Activated CD4-positive, CD25-positive, alpha-beta regulatory T cell treated with anti-CD3 and anti-CD28 coated beads, Interleukin-2, amount 50 U/mL, for 16 hours (primary cell): ENCODE data around the gene PIEZO2.
"Not testable (repeated sequence)": the region's sequence is repeated elsewhere in the genome, so short reads cannot be mapped to it uniquely, and the experiment has no call there.

Experiments used
- DNase-seq: peaks from one replicate; pipeline ENCODE4 v3.0.0-alpha.2; 2020; ENCODE audit warnings: low read depth, low spot score

PIEZO2 gene

DNA sequence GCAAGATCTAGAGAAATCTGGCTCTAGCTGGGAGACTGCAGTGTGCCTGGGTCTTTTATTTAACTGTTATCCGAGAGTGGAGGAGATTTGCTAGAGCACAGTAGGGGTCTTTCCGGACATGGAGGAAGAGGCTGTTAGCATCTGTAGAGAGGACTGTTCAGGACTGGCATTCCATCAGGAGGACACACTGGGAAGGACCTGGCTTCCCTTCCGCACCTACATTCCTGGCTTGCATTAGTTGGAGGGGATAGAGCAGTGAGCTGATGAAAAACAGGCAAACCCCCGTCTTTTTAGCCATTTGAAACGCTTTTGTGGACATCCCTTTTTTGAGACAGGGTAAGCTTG is 874 bp upstream of the PIEZO2 start:
- no peak for DNase-seq

- DNase-seq, result no peak
These were observed 509 bp downstream of the PIEZO2 start for GRCh38 chr18:11148680-11149440.

DNA sequence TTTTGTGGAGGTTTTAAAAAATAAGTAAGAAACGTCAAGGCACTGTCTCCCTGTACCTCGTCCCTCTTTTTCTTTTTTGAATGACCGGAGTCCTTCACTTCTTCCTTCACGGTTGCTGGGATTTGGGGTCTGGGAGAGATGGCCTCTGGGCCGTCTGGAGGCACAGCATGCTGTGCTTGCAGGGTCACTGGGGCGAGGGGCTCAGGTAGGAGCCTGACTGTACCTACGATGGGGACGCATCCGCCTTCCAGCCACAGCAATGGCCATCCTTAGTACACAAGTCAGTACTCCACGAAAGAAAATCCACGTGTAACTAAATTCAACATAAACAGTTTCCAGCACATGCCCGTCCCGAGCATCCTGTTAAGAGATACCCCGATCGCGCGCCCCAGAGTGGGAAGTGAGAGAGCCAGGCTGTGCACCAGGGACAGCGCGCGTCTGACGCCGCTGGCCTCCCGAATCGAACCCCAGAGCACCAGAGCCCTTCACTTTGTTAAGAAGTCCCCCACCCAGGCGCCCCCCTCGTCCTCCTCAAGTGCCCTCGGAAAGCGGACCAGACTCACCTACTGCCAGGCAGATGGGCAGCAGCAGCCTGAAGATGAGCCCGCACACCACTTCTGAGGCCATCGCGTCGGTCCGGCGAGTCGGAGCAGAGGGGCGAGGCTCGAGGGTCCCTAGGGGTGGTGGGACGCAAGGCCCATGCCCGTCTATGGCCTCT is 1.2 kb downstream of the PIEZO2 start:
- no peak for DNase-seq

GRCh38 chr18:11147371-11147951 is 1.9 kb downstream of the PIEZO2 start:
- no peak for DNase-seq

DNA sequence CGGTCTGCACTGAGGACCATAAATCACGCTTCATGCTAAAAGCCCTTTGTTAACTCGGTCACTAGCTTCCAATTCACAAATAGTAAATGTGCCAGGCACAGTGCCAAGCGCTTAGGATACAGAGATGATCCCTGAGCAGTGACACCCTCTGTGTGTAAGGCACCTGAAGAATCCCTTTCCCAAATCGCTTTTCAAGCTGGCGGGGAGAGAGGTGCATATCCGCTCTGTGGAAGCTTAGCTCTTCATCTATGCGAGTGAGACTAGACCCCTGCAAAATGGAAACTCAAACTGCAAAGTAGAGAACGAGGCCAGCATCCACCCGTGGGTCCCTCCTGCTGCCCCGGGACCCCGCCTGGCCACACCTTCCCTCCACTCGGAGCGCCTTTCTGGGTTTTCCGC is 2.4 kb downstream of the PIEZO2 start:
- DNase-seq, result no peak

- DNase-seq, result no peak
These were observed 3.0 kb downstream of the PIEZO2 start for GRCh38 chr18:11146238-11146946.

GRCh38 chr18:11145413-11146191 is 3.8 kb downstream of the PIEZO2 start:
- DNase-seq, result no peak

- no peak for DNase-seq
These were observed 12.0 kb downstream of the PIEZO2 start for GRCh38 chr18:11137400-11137799.

DNA sequence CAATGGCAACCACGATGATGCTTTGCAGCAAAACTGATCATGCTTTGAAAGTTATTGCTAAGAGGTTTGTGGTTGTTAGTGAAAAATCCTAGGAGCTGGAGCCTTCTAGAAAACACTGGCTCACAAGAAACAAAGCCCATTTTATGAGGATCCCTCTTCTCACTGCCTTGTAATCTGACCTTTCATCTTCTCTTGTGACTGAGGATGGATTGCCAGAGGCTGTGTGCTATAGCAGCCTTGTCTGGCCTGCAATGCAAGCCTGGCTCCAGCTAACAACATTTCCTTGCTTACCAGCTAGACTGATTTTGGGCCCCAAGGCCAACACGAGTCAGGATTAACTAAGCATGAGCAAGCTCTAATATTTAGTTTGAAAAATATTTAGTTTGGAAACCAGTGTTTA is 13.1 kb downstream of the PIEZO2 start:
- DNase-seq, result no peak

DNA sequence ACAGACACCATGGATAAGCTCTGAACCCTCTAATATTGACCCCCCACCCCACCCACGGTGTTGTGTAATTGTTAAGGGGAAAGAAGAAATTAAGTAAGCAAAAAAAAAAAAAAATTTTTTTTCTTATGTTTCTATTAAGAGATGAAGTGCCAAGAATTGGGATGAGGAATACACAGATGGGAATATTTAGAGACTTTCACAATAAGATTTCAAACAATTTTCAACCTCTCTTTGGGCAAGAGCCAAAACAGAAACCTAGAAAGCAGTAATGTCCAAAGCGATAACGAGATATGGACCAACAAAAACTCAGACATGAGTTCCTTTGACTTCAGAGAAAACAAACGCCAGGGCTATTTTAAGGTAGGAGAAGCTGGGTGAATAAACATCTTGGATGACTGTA is 14.4 kb downstream of the PIEZO2 start:
- no peak for DNase-seq

DNA sequence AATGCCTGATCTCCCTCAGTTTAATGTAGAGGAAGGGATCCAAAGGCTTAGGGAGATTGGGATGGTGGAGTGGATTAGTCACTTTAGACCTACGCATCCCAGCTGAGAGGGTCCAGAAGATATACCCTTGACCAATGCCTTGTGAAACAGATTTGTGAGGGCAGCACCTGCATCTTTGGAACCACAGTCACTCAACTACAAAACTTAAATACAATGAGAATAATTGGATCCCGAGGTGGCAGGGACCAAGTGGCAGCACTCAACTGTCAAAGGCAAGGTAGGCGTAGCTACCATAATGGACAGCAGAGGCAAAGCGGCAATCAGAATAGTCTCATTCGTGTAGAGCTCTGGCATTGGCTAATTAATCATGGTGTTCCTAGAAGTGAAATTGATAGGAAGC is 20.3 kb downstream of the PIEZO2 start:
- DNase-seq, result not testable (repeated sequence)

GRCh38 chr18:11125492-11126315 is 23.7 kb downstream of the PIEZO2 start:
- no peak for DNase-seq

GRCh38 chr18:11124054-11124453 is 25.3 kb downstream of the PIEZO2 start:
- DNase-seq, result no peak

GRCh38 chr18:11121443-11121849 is 27.9 kb downstream of the PIEZO2 start:
- DNase-seq, result no peak

DNA sequence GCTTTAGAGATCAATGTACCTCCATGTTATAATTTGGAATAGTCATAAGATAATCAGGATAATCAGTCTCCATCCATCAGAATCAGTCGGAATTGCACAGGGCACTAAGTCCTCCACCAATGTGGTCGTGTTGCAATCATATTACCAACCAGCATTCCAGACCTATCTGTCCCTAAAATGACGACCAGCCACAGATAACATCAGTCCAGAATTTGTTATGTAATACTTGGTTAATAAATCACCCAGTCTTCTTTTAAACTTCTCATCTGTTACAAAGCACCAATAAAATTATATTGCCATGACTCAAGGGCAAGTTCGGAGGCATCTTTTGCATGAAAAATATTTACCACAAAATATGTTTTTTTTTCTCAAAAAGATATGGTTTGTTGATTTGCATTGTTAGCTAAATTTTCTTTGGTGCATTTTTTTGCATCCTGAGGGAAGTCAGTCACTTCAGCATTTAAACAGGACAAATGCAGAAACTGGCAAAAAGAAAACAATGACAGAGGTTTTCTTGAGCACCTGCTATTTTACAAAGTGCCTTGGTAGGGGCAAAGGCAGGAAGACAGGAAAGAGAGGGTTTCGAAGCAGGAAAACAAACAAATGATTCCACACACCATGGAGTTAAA is 29.3 kb downstream of the PIEZO2 start:
- DNase-seq, result no peak

- no peak for DNase-seq
These were observed 29.8 kb downstream of the PIEZO2 start for GRCh38 chr18:11119550-11119949.

DNA sequence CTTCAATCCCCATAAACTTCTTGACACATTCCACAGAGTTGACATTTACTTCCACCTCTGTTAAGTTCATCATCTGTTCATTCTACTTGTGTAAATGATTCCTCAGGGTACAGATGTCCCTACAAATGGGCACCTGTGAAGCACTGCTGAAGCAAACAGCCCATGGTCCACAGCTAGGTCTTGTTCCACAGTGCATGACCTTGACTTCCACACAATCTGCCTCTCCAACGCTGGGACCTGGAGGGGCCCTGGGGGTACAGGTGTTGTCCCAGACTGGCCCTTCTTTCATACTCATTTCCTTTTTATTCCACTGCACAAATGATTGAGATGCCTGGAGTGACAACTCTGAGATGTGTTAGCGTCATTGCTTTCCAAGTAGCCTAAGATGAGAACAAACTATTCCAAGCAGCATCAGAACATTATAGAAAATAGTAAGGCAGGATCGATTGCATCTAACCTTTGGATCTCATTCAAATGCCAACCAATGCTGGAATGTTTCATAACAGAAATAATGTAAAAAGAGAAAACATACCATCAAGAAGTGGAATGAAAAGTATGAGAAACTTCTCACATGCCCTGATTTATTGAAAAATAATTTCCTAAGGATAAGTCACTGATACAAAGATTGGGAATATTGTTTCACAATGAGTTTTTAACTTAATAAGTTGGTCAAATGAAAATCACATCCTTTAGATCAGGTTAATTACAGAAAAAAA is 31.2 kb downstream of the PIEZO2 start:
- DNase-seq, result no peak

- no peak for DNase-seq
These were observed 34.1 kb downstream of the PIEZO2 start for GRCh38 chr18:11115276-11115675.

GRCh38 chr18:11114653-11115052 is 34.7 kb downstream of the PIEZO2 start:
- DNase-seq, result no peak

DNA sequence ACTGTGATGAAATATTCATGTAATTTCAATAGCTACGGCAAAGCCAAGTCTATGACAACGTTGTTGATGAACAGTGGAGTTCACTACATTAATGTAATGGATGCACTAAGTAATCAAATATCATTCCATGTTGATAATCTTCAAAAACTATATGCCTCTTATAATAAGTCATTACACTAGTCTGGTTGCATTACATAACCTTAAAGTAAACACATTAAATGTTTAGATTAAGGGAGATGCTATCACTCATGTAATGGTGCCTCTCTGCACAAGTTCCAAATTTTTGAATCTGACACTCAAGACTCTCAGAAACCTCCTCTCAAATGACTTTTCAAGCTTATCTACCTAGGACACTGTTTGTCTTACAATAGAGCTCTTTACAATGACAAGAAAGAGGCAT is 35.4 kb downstream of the PIEZO2 start:
- DNase-seq, result no peak
